ENCODE results near the gene NTF3. TPM values are rescaled to one million over a fixed set of nuclear protein-coding genes. Genes with fewer than 3 reads are reported as not detected.

The NTF3 gene
- polyA plus RNA-seq, 3 donors, result 0.06 to 1.5 (median 0.40) TPM

GRCh38 chr12:5429741-5430557 lies 2.0 kb upstream of the NTF3 start:
- H3K27ac ChIP-seq (ENCODE audit: low read depth, low read length), result no peak overlapping the region
- WGBS, 3 donors, result 10 to 25% (median 19%) methylated on average over 23 of the region's 23 CpGs

- WGBS, 3 donors, result 2 to 4% (median 3%) methylated on average over 55 to 58 of the region's 58 CpGs
- H3K27ac ChIP-seq (ENCODE audit: low read depth, low read length), result no peak overlapping the region
These were observed 986 bp upstream of the NTF3 start for GRCh38 chr12:5430641-5431603.

DNA sequence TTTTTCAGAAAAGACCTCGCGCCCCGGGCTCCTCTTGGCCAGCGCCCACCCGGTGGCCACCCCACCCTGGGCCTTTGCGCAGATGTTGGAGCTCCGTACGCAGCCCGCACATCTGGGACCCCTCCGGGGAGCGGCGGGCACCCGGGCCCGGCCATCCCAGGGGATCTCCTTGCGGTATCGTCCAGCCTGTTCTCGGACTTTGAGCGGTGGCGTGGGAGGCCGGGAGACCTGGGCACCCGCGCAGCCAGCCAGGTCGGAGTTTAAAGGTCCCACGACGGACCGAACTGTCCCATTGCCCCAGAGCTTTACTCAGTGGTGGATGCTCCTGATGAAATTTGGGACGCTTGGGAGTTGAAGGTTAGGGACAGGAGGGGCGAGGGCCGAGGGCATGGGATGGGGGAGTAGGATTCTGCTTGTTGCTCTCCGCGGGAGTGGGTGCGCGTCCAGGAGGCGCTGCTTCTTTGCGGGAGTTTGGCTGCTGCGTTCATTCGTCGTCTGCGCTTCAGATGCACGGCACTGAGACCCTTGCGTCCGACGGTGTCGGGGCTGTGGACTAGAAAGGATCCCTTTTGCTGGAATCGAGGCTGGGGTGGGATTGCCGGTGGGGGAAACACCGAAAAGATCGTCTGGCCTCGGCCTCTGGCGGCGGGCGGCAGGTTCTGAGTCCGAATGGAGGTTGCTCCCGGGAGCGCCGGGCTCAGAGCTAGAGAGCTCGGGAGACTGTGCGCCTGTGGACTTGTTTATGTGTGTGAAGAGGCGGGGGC lies 1.4 kb downstream of the NTF3 start:
- 1 to 3% (median 2%) methylated on average over 59 of the region's 59 CpGs for WGBS, 3 donors
- H3K27ac ChIP-seq (ENCODE audit: low read depth, low read length), result no peak overlapping the region

GRCh38 chr12:5433845-5434646 lies 2.1 kb downstream of the NTF3 start:
- H3K27ac ChIP-seq (ENCODE audit: low read depth, low read length), result no peak overlapping the region
- 10 to 48% (median 35%) methylated on average over 15 of the region's 15 CpGs for WGBS, 3 donors

DNA sequence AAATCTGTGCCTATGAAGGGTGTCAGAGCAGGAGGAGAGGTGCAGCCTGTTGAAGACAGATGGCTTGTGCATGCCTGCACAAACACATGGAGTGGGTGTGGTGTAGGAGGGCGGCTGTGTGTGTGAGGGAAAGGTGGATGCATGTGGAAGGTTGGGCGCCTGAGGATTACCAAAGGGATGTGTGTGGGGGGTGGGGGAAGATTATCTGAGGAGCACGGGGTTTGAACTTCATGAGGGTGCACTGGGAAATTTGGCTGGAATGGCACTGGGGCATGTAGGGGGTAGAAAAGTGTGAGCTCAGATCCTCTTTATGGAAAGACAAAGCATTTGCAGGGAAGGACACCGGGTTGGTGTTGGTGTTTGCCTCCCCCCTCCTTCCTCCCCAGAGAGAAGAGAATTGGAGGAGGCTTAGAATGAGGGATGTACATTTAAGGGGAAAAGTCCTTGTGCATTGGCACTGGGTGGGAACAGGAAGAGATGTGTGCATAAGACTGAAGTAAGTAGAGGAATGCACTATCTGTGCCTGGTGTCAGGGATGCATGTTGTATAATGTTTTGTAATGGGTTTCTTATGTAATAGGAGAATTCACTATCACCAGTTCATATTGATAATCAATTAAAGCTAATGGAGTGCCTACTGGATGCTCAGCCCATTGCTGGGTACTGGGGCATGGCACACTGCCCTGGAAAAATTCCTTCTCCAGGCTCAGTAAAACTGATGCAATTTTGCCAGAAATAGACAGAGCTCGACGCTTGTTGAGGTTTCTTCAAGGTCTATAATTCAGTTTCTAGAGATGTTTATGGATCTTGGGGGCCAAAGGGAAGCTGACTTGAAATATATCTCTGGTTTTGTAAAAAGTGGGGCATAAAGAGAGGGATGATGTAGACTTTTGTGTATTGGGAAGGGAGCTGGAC lies 3.0 kb downstream of the NTF3 start:
- WGBS, 3 donors, result 35 to 75% (median 71%) methylated on average over 6 of the region's 6 CpGs
- H3K27ac ChIP-seq (ENCODE audit: low read depth, low read length), result no peak overlapping the region

DNA sequence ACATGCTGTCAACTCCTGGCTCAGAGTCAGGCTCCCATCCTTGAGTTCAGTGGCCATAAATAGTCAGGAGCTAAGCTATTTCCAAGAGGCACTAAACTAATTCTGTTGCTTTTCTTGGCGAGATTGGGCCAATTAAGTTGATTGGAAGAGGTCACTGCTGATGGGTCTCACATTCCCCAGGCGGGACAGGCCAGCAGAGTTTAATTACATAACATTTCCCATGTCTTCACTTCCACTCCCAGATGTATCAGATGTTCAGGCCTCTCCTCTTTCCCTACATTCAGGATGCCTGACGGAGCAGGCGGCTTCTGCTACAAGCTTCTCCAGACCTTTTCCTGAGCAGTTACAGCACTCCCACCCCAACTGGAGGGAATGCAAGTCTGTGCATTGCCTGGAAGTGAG lies 5.3 kb downstream of the NTF3 start:
- H3K27ac ChIP-seq (ENCODE audit: low read depth, low read length), result no peak overlapping the region
- WGBS, 3 donors, result 60 to 70% (median 64%) methylated on average over 4 of the region's 4 CpGs

DNA sequence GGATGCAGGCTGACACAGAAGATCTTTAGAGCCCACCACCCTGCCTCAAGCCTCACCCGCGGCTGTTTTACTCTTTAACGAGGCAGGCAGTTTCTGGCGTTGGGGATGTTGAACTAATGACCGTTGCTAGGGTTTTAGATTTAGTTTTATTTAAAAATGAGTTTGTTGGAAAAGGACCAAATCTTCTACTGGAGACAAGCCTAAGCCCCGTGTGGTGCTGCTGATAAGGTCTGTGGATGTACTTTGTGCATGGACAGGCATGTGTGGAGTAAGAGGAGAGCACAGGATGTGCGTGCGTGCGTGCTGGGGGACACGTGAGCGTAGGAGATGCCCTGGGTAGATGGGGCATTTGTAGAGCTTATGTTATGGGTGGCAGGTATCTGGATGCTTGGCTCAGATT lies 5.7 kb downstream of the NTF3 start:
- no peak overlapping the region for H3K27ac ChIP-seq (ENCODE audit: low read depth, low read length)
- WGBS, 3 donors, result 29 to 62% (median 30%) methylated on average over 11 of the region's 11 CpGs

GRCh38 chr12:5438671-5439200 lies 6.8 kb downstream of the NTF3 start:
- WGBS, 3 donors, result 34 to 38% (median 35%) methylated on average over 4 of the region's 4 CpGs
- H3K27ac ChIP-seq (ENCODE audit: low read depth, low read length), result no peak overlapping the region

DNA sequence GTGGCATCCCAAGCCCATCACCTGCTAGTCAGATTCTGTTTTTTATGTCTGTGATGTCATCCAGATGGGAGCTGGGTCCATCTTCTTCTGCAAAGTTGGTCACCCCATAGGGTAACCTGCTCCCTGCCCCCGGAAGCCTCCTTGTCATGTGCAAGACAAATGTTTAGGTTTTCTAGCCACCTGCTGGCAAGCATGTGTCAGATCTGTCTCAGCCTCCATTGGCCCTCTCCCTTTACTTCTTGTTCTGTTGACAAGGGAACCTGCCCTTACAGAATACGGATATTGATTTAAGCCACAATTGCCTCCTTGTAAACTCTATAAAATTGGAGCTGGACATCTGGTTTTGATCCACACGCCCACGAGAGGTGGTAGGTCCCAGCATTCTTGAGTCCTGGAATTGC lies 7.5 kb downstream of the NTF3 start:
- 26 to 77% (median 75%) methylated on average over 4 of the region's 4 CpGs for WGBS, 3 donors
- H3K27ac ChIP-seq (ENCODE audit: low read depth, low read length), result no peak overlapping the region

DNA sequence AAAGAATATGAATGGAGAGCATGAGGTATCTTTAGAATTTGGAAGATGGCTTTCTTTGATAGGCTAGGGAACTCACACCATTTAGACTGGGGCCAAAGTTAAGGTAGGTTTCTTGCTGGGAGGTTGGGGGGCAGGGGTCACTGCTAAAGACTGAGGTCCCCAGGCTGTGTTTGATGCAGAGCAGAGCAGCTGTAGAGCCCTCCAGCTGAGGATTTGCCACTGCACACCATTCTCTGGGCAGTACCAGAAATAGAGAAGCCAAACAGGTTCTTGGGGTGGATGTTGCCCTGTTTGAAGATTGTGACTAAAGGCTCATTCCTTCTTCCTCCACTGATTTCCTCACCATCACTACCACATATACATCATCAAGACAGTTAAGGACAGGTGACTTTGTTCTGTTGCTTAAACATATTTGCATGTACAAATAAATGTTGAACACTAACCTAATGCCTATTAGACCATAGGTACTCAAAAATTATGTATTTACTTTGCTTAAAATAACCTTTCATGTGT lies 7.9 kb downstream of the NTF3 start:
- no peak overlapping the region for H3K27ac ChIP-seq (ENCODE audit: low read depth, low read length)

GRCh38 chr12:5440978-5441377 lies 9.1 kb downstream of the NTF3 start:
- WGBS, 3 donors, result 75 to 87% (median 83%) methylated on average over 7 of the region's 7 CpGs
- no peak overlapping the region for H3K27ac ChIP-seq (ENCODE audit: low read depth, low read length)

GRCh38 chr12:5441497-5442236 lies 9.8 kb downstream of the NTF3 start:
- 49 to 84% (median 81%) methylated on average over 10 of the region's 10 CpGs for WGBS, 3 donors
- H3K27ac ChIP-seq (ENCODE audit: low read depth, low read length), result no peak overlapping the region

- H3K27ac ChIP-seq (ENCODE audit: low read depth, low read length), result no peak overlapping the region
- WGBS, 3 donors, result 50 to 61% (median 61%) methylated on average over 11 of the region's 11 CpGs
These were observed 10.5 kb downstream of the NTF3 start for GRCh38 chr12:5442251-5443006.

GRCh38 chr12:5444520-5444919 lies 12.6 kb downstream of the NTF3 start:
- WGBS, 3 donors, result 42 to 85% (median 80%) methylated on average over 6 of the region's 6 CpGs
- no peak overlapping the region for H3K27ac ChIP-seq (ENCODE audit: low read depth, low read length)

DNA sequence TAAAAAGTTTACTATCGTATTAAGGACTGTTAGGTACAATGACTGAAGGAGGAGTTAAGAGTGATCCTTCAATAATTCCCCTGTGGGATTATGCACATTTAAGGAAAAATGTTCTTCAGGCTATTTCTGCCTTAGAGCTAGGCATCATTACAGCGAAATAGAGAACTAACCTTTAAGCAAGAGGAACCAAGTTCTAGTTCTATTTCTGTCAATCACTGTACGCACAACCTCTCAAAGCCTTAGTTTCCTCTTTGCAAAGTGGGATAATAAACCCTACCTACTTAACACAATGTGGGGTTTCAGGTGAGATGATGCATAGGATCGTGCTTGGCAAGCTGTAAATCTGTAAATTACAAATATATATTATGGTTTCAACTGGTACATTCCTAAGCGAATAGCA lies 15.4 kb downstream of the NTF3 start:
- no peak overlapping the region for H3K27ac ChIP-seq (ENCODE audit: low read depth, low read length)
- 74 to 83% (median 80%) methylated on average over 5 of the region's 5 CpGs for WGBS, 3 donors

Measured in adipose tissue (tissue), 3 donors.